Esophagus muscularis mucosa (tissue), 4 donors: Measurements from ENCODE around the gene PIGX. TPM values are rescaled to one million over a fixed set of nuclear protein-coding genes. Genes with fewer than 3 reads are reported as not detected.

ENCODE experiments used
- small RNA-seq, 3 donors: library from RNA; depleted of rRNA; stranded (forward); fragments of <200 nt; gene quantifications; one replicate each; pipeline ENCODE3, GENCODE V24; 2016
- total RNA-seq, 4 donors: library from RNA; depleted of rRNA; stranded (reverse); fragments of >200 nt; gene quantifications; one replicate each; pipeline versions ENCODE4 v1.1.0 to v1.2.1, GENCODE V29; 2016

The PIGX gene
- total RNA-seq, 4 donors from 2014 or later = 23.0 to 31.6 (median 25.2) TPM

Small RNA genes within 50 kb of the gene (small RNA-seq; reads per million reads assigned to genes)
- gene RNU4-89P (0 reads per million in 3 donors), gene RNU6-42P (0 reads per million in 3 donors), gene RNU6-646P (0 reads per million in 3 donors)

Other genes with a start within 250 kb of the PIGX start
- 10 to 100 TPM; 17.2 to 23.0 (median 22.3) TPM for gene RNF168, start 208.6 kb upstream of the PIGX start, total RNA-seq
- not detected for gene SMCO1, start 197.0 kb upstream of the PIGX start, total RNA-seq
- gene WDR53, start 143.8 kb upstream of the PIGX start, total RNA-seq = 1 to 10 TPM; 3.8 to 8.7 (median 5.6) TPM
- 10 to 100 TPM in 2 of 4 donors, 1 to 10 TPM in 2; 9.0 to 14.7 (median 9.8) TPM for gene FBXO45, start 143.7 kb upstream of the PIGX start, total RNA-seq
- 1 to 10 TPM; 6.2 to 8.5 (median 7.3) TPM for gene NRROS, start 72.7 kb upstream of the PIGX start, total RNA-seq
- 1 to 10 TPM; 1.5 to 4.0 (median 3.3) TPM for gene CEP19, start 127 bp upstream of the PIGX start, total RNA-seq
- 10 to 100 TPM; 47.2 to 52.4 (median 51.6) TPM for gene PAK2, start 27.5 kb downstream of the PIGX start, total RNA-seq
- gene SENP5, start 155.5 kb downstream of the PIGX start, total RNA-seq = 10 to 100 TPM; 43.7 to 45.4 (median 44.1) TPM
- 10 to 100 TPM; 37.8 to 54.3 (median 45.8) TPM for gene NCBP2, start 230.2 kb downstream of the PIGX start, total RNA-seq